CD14-positive monocyte (primary cell): ENCODE data around the gene TMED1. TPM values are rescaled to one million over a fixed set of nuclear protein-coding genes. Genes with fewer than 3 reads are reported as not detected.
A peak's percentile ranks its signal among the peaks of the same experiment; 100 is the strongest.

Source experiments
- DNase-seq, 3 donors: peaks; one replicate each; pipeline ENCODE4 v3.0.0-alpha.2; 2011 to 2022
- H2AFZ ChIP-seq: 2 replicates; pipeline ENCODE4 v1.6.0; 2012; ENCODE audit warnings: mild to moderate bottlenecking, low read depth, low read length, inconsistent platforms; ENCODE audit not compliant: insufficient read depth, poor library complexity, severe bottlenecking
- H3K27ac ChIP-seq, 2 donors: 1 replicate in 1 of 2; 2 replicates in 1 of 2; pipeline ENCODE4 v1.5.1; 2012 to 2013; ENCODE audit warnings: low read length in 2 of 2, control low read depth in 1 of 2, inconsistent platforms in 1 of 2, low read depth in 1 of 2, mild to moderate bottlenecking in 1 of 2
- H3K27me3 ChIP-seq, 2 donors: one replicate each; pipeline versions ENCODE4 v1.6.0 to v1.6.1; 2011 to 2013; ENCODE audit warnings: low read length in 2 of 2; ENCODE audit not compliant: control insufficient read depth in 2 of 2, insufficient read depth in 2 of 2
- H3K36me3 ChIP-seq, 2 donors: replicated peaks in 1 of 2; 1 replicate in 1 of 2; 2 replicates in 1 of 2; pipeline versions ENCODE4 v1.5.1 to v1.6.1; 2012 to 2013; ENCODE audit warnings: low read length in 2 of 2, control low read depth in 1 of 2, inconsistent platforms in 1 of 2, mild to moderate bottlenecking in 1 of 2; ENCODE audit not compliant: insufficient read depth in 2 of 2, control insufficient read depth in 1 of 2
- H3K4me1 ChIP-seq, 2 donors: 1 replicate in 1 of 2; 2 replicates in 1 of 2; pipeline versions ENCODE4 v1.5.1 to v1.6.1; 2012 to 2013; ENCODE audit warnings: low read length in 2 of 2, control low read depth in 1 of 2, inconsistent platforms in 1 of 2, mild to moderate bottlenecking in 1 of 2, moderate library complexity in 1 of 2; ENCODE audit not compliant: insufficient read depth in 2 of 2, control insufficient read depth in 1 of 2
- H3K4me2 ChIP-seq: replicated peaks from 2 replicates; pipeline ENCODE3; 2012; ENCODE audit warnings: low read length, moderate library complexity, mild to moderate bottlenecking; ENCODE audit not compliant: poor library complexity, severe bottlenecking; ENCODE audit errors: extremely low read depth
- H3K4me3 ChIP-seq, 3 experiments: fragments of 200-600 bp in 1 of 3; sonication (generic) in 1 of 3; replicated peaks in 1 of 3; 1 replicate in 2 of 3; 2 replicates in 1 of 3; pipeline ENCODE4 v1.5.1; 2011 to 2013; ENCODE audit warnings: low read length in 3 of 3, mild to moderate bottlenecking in 3 of 3, control low read depth in 2 of 3, low read depth in 2 of 3, inconsistent platforms in 1 of 3, moderate library complexity in 1 of 3
- H3K79me2 ChIP-seq: 2 replicates; pipeline ENCODE4 v1.6.0; 2012; ENCODE audit warnings: mild to moderate bottlenecking, control low read depth, inconsistent platforms, low read length, moderate library complexity; ENCODE audit not compliant: insufficient read depth
- H3K9ac ChIP-seq: 2 replicates; pipeline ENCODE4 v1.6.0; 2017; ENCODE audit warnings: low read length, mild to moderate bottlenecking; ENCODE audit not compliant: insufficient read depth, poor library complexity, severe bottlenecking
- H3K9me3 ChIP-seq, 2 donors: replicated peaks in 1 of 2; 1 replicate in 1 of 2; 2 replicates in 1 of 2; pipeline versions ENCODE4 v1.5.1 to v1.6.1; 2012 to 2013; ENCODE audit warnings: low read length in 2 of 2, control low read depth in 1 of 2; ENCODE audit not compliant: control insufficient read depth in 1 of 2, insufficient read depth in 1 of 2
- H4K20me1 ChIP-seq: 2 replicates; pipeline ENCODE4 v1.6.0; 2012; ENCODE audit warnings: mild to moderate bottlenecking, low read length, control low read depth, moderate library complexity; ENCODE audit not compliant: insufficient read depth
- H3K27ac Mint-ChIP-seq, 7 donors: one replicate each; pipeline ENCODE4 v1.8.0; 2020; ENCODE audit warnings: mild to moderate bottlenecking in 7 of 7, mixed read lengths in 7 of 7, moderate library complexity in 6 of 7, inconsistent platforms in 2 of 7
- H3K27me3 Mint-ChIP-seq, 3 donors: one replicate each; pipeline ENCODE4 v1.8.0; 2021 to 2022; ENCODE audit warnings: low read depth in 3 of 3, mild to moderate bottlenecking in 3 of 3, mixed read lengths in 3 of 3, moderate library complexity in 3 of 3, inconsistent platforms in 1 of 3
- H3K36me3 Mint-ChIP-seq, 2 donors: one replicate each; pipeline ENCODE4 v1.8.0; 2020; ENCODE audit warnings: mixed read lengths in 2 of 2, inconsistent platforms in 1 of 2, mild to moderate bottlenecking in 1 of 2
- H3K4me1 Mint-ChIP-seq: one replicate; pipeline ENCODE4 v1.8.0; 2020; ENCODE audit warnings: mild to moderate bottlenecking, mixed read lengths
- H3K4me3 Mint-ChIP-seq, 2 donors: one replicate each; pipeline ENCODE4 v1.8.0; 2020; ENCODE audit warnings: mild to moderate bottlenecking in 2 of 2, mixed read lengths in 2 of 2, moderate library complexity in 1 of 2
- H3K9me3 Mint-ChIP-seq, 7 donors: one replicate each; pipeline ENCODE4 v1.8.0; 2020 to 2022; ENCODE audit warnings: mixed read lengths in 7 of 7, mild to moderate bottlenecking in 6 of 7, moderate library complexity in 6 of 7, inconsistent platforms in 2 of 7
- CTCF ChIP-seq: fragments of 200-600 bp; IDR thresholded peaks from one replicate; pipeline ENCODE4 v1.8.0; 2022; ENCODE audit warnings: antibody characterized with exemption, mild to moderate bottlenecking
- WGBS: methylation state at CpG from one replicate; pipeline ENCODE4 v1.1.5; 2013; ENCODE audit warnings: missing lambda C conversion rate; ENCODE audit not compliant: insufficient coverage; 5-methylcytosine and 5-hydroxymethylcytosine counted together
- intact Hi-C, 2 donors: fragments of 100-400 bp; cut with micrococcal nuclease; formaldehyde crosslinking; loops; one replicate each; pipeline versions ENCODE4 v1.15.0 to v1.15.1; 2023
- polyA plus RNA-seq, 3 donors: library from polyadenylated mRNA; depleted of rRNA in 1 of 3; unstranded in 2 of 3; stranded (reverse) in 1 of 3; fragments of 300-500 nt in 2 of 3; fragments of >200 nt in 1 of 3; fragmentation: Illumina TruSeq in 2 of 3; gene quantifications; 1 replicate in 2 of 3; 2 replicates in 1 of 3; pipeline ENCODE4 v1.2.3, GENCODE V29; 2012 to 2021

TMED1 gene
- polyA plus RNA-seq, 3 donors, result 23.2 to 56.7 (median 51.3) TPM

DNA sequence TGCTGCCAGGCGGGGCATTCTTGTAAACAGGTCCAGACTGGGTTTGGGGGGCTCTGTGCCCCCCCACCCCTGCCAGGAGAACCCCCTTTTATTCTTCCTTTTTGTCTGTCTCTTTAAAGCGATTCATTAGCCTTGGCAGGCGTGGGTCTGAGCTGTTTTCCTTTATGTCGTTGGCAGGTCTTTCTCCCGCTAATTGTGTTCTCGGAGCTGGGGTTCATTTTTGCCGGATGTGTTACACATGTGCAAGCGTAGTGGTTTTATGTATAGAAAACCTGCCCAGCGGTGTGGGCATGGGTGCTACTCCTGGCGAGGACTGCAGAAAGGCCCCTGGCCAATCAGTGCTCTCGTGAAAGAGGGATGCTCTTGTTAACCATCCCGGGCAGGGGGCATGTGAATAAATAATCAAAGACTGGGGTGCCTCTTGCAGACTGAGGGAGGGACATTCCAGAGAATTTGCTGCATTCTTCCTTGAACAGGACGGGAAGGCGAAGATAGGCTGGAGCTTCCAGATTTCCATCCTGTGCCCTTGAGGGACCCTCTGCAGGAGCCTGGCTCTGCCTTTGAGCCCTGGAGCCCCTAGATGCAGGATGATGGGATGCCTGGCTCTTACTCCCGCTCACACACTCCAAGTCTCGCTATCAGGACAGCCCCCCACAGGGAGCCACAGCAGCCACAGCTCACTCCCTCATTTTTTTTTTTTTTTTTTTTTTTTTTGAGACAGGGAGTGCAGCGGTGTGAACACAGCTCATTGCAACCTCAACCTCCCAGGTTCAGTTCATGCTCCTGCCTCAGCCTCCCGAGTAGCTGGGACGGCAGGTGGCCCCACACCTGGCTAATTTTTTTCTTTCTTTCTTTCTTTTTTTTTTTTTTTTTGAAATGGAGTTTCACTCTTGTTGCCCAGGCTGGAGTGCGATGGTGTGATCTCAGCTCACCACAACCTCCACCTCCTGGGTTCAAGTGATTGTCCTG is 49.5 kb upstream of the TMED1 start:
- Histone ChIP-seq H3K9ac (no peak overlapping the region), H3K4me3 (no peak overlapping the region), H3K4me1 (no peaks in the 10 kb centered on the region), H3K79me2 (peaks cover 35% of the 10 kb centered on the region), H3K9me3 (no peaks in the 10 kb centered on the region), H4K20me1 (peaks cover 52% of the 10 kb centered on the region), H2AFZ (no peak overlapping the region), H3K27ac (no peak overlapping the region), H3K27me3 (no peaks in the 10 kb centered on the region), H3K36me3 (no peaks in the 10 kb centered on the region), H3K4me2 (no peak overlapping the region)
- Mint-ChIP-seq H3K27ac (peak overlapping the region in 1 of 7 donors; percentile 59), H3K4me1 (peaks cover 4% of the 10 kb centered on the region), H3K36me3 (peaks cover 9 to 11% of the 10 kb centered on the region in 2 donors), H3K27me3 (peaks cover 0 to 5% (median 0%) of the 10 kb centered on the region in 3 donors), H3K4me3 (no peak overlapping the region), H3K9me3 (no peaks in the 10 kb centered on the region)
- TF ChIP-seq CTCF, result no peak
- intact Hi-C loops, result no loop called here
- DNase-seq, result no peak
- WGBS, result 98% methylated on average over 15 of the region's 20 CpGs

- Histone ChIP-seq H3K4me3 (no peak overlapping the region), H3K4me1 (no peaks in the 10 kb centered on the region), H3K36me3 (no peaks in the 10 kb centered on the region), H3K27me3 (no peaks in the 10 kb centered on the region), H4K20me1 (peaks cover 63% of the 10 kb centered on the region), H3K27ac (no peak overlapping the region), H3K9me3 (no peaks in the 10 kb centered on the region), H3K79me2 (peaks cover 46% of the 10 kb centered on the region), H3K4me2 (no peak overlapping the region), H2AFZ (no peak overlapping the region), H3K9ac (no peak overlapping the region)
- peaks cover 9 to 12% of the 10 kb centered on the region in 2 donors for H3K36me3 Mint-ChIP-seq
- intact Hi-C loops, result no loop called here
- no peak overlapping the region for H3K4me3 Mint-ChIP-seq
- TF ChIP-seq CTCF, result no peak
- DNase-seq, result no peak
- 80% methylated on average over 2 of the region's 2 CpGs for WGBS
- H3K4me1 Mint-ChIP-seq, result peaks cover 6% of the 10 kb centered on the region
- H3K27ac Mint-ChIP-seq, result peak overlapping the region in 3 of 7 donors; percentile 25 to 75 (median 42)
- peaks cover 0 to 5% (median 0%) of the 10 kb centered on the region in 3 donors for H3K27me3 Mint-ChIP-seq
- H3K9me3 Mint-ChIP-seq, result no peaks in the 10 kb centered on the region
Measured at GRCh38 chr19:10884274-10884673, 48.3 kb upstream of the TMED1 start.
